NK-92 (cell line): ENCODE results near the gene ABCC10.
A peak's percentile ranks its signal among the peaks of the same experiment; 100 is the strongest.

Experiments
- DNase-seq: peaks from one replicate; lab custom pipeline; 2025; ENCODE audit not compliant: unreplicated experiment; lab: John Stamatoyannopoulos, UW

ABCC10 gene

GRCh38 chr6:43467752-43468151 lies 40.4 kb downstream of the ABCC10 start:
- no peak for DNase-seq

- no peak for DNase-seq
Measured at GRCh38 chr6:43468240-43468639, 40.9 kb downstream of the ABCC10 start.

- no peak for DNase-seq
Measured at GRCh38 chr6:43468748-43469681, 41.7 kb downstream of the ABCC10 start.

- no peak for DNase-seq
Measured at GRCh38 chr6:43469947-43470346, 42.6 kb downstream of the ABCC10 start.

- no peak for DNase-seq
Measured at GRCh38 chr6:43471399-43471798, 44.1 kb downstream of the ABCC10 start.

GRCh38 chr6:43472515-43472914 lies 45.2 kb downstream of the ABCC10 start:
- no peak for DNase-seq

GRCh38 chr6:43475516-43475915 lies 48.2 kb downstream of the ABCC10 start:
- no peak for DNase-seq

- no peak for DNase-seq
Measured at GRCh38 chr6:43476746-43477145, 49.4 kb downstream of the ABCC10 start.

- DNase-seq = peak; percentile 68
Measured at GRCh38 chr6:43477235-43478007, 50.1 kb downstream of the ABCC10 start, which contains the start of gene TJAP1. TSS of gene TJAP1 (plus strand) at chr6:43477570. CDS start at chr6:43499002, 21,432 bp downstream.

- DNase-seq = no peak
Measured at GRCh38 chr6:43478008-43478372, 50.6 kb downstream of the ABCC10 start.

GRCh38 chr6:43481075-43481474 lies 53.7 kb downstream of the ABCC10 start:
- DNase-seq = no peak

GRCh38 chr6:43481591-43482236 lies 54.4 kb downstream of the ABCC10 start:
- no peak for DNase-seq

GRCh38 chr6:43488667-43489276 lies 61.4 kb downstream of the ABCC10 start:
- DNase-seq = no peak

- DNase-seq = no peak
Measured at GRCh38 chr6:43489277-43490072, 62.1 kb downstream of the ABCC10 start.

- DNase-seq = no peak
Measured at GRCh38 chr6:43490523-43490939, 63.2 kb downstream of the ABCC10 start.

GRCh38 chr6:43491750-43492661 lies 64.7 kb downstream of the ABCC10 start:
- no peak for DNase-seq

- DNase-seq = no peak
Measured at GRCh38 chr6:43492673-43493072, 65.3 kb downstream of the ABCC10 start.

- DNase-seq = no peak
Measured at GRCh38 chr6:43493230-43493629, 65.9 kb downstream of the ABCC10 start.

GRCh38 chr6:43493833-43494232 lies 66.5 kb downstream of the ABCC10 start:
- DNase-seq = no peak
